Measurements from ENCODE around the gene ITGB7. TPM values are rescaled to one million over a fixed set of nuclear protein-coding genes. Genes with fewer than 3 reads are reported as not detected.
"Not testable (repeated sequence)": the region's sequence is repeated elsewhere in the genome, so short reads cannot be mapped to it uniquely, and the experiment has no call there.

The ITGB7 gene
- total RNA-seq, 1 donor: 49.8 TPM

DNA sequence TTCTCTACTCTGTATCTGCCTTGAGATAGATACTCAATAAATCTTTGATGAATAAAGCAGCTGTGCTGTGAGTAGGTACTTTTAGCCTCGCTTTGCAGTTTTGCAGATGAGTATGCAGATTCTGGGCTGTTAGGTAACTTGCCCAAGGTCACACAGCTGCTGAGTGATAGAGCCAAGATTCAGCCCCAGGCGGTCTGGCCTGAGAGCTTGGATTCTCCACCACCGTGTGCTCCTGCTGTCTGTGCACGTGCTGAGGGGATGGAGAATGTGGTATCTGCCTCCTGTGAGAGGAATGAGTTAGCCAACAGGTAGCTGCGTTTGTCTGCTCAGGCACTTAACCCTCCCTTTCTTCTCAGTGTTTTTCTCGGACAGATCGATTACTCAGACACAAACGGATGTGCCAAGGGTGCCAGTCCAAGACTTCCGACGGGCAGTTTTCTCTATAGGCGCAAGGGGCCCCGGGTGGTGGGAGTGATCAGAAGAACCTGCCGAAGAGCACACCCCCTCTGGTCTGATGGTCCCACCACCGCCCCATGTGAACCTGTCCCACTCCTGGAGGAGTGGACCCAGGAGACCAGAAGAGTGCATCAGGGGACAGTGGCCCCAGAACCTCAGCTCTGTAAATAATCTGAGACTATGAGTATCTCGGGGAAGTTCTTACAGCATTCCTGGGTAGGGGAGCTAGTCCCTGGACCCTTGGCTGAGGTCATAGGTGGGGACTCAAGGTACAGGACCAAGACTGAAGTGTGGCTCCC, 19.7 kb downstream of the ITGB7 start:
- no peaks in the 10 kb centered on the region for H3K9me3 ChIP-seq (ENCODE audit: low read depth, low read length)
- no peaks in the 10 kb centered on the region for H3K27me3 ChIP-seq (ENCODE audit: insufficient read depth, low read length)
- H3K4me3 ChIP-seq (ENCODE audit: low read length): no peak overlapping the region
- peaks cover 21% of the 10 kb centered on the region for H3K4me1 ChIP-seq (ENCODE audit: insufficient read depth, low read length)

DNA sequence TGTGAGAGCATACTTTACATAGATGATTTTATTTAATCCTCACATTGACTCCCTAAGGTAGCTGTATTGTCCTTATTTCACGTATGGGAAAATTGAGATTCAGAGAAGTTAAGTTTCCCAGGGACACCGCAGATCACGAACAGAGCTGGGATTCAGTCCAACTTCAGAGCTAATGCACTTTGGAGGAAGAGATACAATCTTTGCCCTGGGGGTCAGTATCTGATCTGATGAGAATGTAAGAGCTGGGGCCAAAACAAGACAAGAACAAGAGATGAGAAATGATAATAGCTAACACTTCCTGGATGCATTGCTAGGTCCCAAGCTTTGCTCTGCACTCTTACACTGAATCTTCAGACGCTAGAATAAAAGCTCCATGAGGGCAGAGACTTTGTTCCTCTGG, 20.3 kb downstream of the ITGB7 start:
- Histone ChIP-seq H3K27me3 (ENCODE audit: insufficient read depth, low read length) (no peaks in the 10 kb centered on the region), H3K4me3 (ENCODE audit: low read length) (no peak overlapping the region), H3K9me3 (ENCODE audit: low read depth, low read length) (no peaks in the 10 kb centered on the region), H3K4me1 (ENCODE audit: insufficient read depth, low read length) (peaks cover 27% of the 10 kb centered on the region)

DNA sequence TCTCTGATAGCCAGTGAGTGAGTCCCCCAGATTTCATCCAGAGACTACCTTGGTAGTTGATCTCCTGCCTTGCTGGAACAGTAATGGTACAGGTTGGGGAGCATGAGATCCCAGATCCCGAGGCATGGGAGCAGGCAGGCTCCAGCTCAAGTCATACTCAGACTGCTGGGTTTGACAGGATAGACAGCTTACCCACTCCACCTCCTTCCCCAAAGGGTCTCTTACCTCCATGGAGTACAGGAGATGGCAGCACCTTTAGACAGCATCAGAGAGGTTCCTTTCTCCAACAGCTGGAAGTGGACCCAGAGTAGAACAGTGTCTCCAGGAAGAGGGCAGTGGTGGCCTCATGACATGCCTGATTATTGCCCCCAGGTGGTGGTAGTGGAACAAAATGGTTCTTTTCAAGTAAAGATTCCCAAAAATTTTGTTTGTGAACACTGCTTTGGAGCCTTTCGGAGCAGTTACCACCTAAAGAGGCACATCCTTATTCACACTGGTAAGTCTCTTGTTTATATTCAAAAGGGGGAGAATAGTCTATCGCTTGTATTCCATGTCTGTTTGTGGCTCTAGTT, 21.4 kb downstream of the ITGB7 start:
- Histone ChIP-seq H3K9me3 (ENCODE audit: low read depth, low read length) (no peaks in the 10 kb centered on the region), H3K4me3 (ENCODE audit: low read length) (no peak overlapping the region), H3K27me3 (ENCODE audit: insufficient read depth, low read length) (no peaks in the 10 kb centered on the region), H3K4me1 (ENCODE audit: insufficient read depth, low read length) (peaks cover 34% of the 10 kb centered on the region)

DNA sequence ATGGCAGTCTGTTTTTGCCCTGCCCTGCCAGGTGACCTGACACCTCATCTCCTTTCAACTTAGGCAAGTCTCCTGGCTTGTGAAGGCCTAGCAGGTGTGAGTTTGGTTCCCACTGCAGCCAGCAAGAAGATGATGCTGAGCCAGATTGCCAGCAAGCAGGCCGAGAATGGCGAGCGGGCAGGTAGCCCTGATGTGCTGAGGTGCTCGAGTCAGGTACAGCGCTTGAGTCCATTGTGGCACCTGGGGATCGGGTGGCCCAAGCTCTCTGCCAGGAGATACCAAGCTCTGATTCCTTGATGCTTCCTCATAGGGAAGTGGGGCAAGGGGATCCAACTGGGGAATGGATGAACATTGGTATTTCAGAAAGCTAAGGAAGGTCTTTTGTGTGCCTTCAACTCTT, 22.2 kb downstream of the ITGB7 start:
- H3K9me3 ChIP-seq (ENCODE audit: low read depth, low read length): no peaks in the 10 kb centered on the region
- no peak overlapping the region for H3K4me3 ChIP-seq (ENCODE audit: low read length)
- H3K4me1 ChIP-seq (ENCODE audit: insufficient read depth, low read length): peaks cover 37% of the 10 kb centered on the region
- H3K27me3 ChIP-seq (ENCODE audit: insufficient read depth, low read length): no peaks in the 10 kb centered on the region

DNA sequence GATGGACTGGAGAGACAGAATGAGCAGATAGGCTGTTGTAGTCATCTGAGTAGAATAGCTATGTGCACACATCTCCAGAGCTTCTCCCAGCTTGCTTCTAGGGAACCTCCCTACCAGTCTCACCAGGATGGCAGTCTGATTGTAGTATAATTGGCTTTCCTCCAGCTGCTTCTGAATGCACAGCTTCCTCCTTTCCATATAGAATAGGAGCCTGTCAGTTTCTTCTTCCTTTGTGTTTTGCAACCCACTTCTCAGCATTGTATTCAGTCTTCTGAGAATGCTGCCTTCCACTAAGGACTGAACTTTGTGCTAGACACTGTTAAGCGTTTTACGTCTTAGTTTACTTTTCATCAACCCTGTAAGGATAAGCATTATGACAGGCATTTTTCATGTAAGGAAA, 24.1 kb downstream of the ITGB7 start:
- H3K4me3 ChIP-seq (ENCODE audit: low read length): no peak overlapping the region

DNA sequence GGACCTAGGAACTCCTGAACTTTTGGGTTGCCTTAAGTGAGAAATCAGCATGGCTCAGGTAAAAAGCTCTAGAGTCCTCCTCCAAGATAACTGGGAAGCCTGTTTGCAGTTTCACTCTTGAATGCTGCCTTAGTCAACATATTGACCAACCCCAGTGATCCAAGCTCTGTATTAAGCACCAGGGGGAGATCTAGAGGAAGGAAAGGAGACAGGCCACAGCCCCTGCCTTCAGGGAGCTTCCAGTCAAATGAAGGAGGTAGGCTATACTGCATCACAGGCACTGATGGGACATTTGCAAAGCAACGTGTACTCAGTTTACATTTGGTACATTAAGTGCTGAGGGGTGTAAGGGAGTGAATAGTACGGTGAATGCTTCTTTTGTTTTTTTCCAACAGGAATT, 25.1 kb downstream of the ITGB7 start:
- Histone ChIP-seq H3K4me1 (ENCODE audit: insufficient read depth, low read length) (peaks cover 44% of the 10 kb centered on the region), H3K9me3 (ENCODE audit: low read depth, low read length) (no peaks in the 10 kb centered on the region), H3K27me3 (ENCODE audit: insufficient read depth, low read length) (no peaks in the 10 kb centered on the region), H3K4me3 (ENCODE audit: low read length) (no peak overlapping the region)

More for the DNA sequence above, 24.1 kb downstream of the ITGB7 start:
- Histone ChIP-seq H3K4me1 (ENCODE audit: insufficient read depth, low read length) (peaks cover 44% of the 10 kb centered on the region), H3K27me3 (ENCODE audit: insufficient read depth, low read length) (no peaks in the 10 kb centered on the region), H3K9me3 (ENCODE audit: low read depth, low read length) (no peaks in the 10 kb centered on the region)

DNA sequence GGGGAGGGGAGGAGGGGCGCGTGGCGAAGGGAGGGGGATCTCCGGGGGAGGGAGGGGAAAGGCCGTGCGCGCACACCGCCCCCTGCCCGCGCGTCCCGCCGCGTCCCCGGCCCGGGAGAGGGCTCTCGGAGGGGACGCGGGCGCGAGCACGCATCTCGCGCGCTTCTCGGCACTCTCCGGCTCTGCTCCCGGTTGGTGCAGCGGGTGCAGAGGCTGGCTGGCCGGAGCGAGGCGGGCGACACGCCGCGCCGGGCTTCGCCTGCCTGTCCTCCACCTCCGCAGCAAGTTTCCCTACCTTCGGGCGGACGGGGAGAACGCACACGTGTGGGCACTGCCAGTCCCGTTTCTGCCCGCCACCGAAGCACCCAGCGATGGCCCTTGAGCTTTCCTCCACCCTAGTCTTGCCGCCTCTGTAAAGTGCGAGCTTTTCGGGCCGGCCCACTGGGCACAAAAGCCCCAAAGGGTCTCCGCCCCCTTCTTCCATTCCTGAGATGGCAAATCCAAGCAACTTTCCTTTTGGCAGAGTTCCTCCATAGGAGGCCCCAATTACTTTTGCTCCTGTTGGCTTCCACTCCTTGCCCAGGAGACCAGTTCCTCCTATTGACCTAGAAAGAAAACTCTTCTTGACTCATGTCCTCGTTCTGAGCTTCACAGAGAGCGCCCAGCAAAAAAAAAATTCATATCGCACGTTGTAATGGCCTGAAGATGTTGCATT, 26.0 kb downstream of the ITGB7 start:
- peaks cover 44% of the 10 kb centered on the region for H3K4me1 ChIP-seq (ENCODE audit: insufficient read depth, low read length)
- H3K27me3 ChIP-seq (ENCODE audit: insufficient read depth, low read length): no peaks in the 10 kb centered on the region
- H3K9me3 ChIP-seq (ENCODE audit: low read depth, low read length): no peaks in the 10 kb centered on the region

DNA sequence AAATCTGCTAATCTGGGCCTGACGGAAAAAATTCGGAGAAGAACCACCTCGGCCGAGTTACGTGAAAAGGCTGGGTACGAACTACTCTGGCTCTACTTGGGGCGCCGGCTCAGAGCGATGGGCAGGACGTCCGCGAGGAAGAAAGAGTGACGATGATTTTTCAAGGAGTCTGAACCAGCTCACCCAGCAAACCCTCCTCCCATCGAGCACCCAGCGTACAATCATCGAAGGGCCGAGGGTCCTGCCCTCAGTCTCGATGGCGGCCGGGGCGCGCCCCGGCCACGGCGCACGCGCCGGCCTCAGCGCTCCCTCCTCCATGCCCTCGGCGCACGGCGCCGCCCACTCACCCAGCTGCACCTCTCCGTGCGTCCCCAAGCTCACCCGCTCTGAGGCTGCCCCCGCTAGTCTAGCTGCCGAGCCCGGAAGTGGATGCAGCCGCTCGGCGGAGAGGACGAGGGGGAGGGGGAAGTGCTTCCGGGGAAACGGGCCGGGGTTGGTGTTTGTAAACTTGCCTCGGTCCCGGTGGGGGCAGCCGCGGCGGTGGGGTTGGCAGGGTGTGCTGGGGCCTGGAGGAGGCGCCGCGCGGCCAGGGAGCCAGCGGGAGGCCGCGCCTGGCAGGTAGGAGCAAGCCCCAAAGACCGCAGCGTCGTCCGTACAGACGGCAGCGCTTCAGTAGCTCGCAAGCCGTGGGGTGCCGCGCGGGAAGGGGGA, 26.7 kb downstream of the ITGB7 start, which contains the start of the genes CSAD and ZNF740:
Gene CSAD, minus strand, starts transcription at position 706 of the 711 bp plus-strand sequence. CDS start 7,455 bp downstream, outside the sequence.
Gene ZNF740, plus strand, starts transcription at position 503 of the 711 bp plus-strand sequence. CDS start 1,262 bp downstream, outside the sequence.
- H3K9me3 ChIP-seq (ENCODE audit: low read depth, low read length): no peaks in the 10 kb centered on the region
- H3K4me3 ChIP-seq (ENCODE audit: low read length): peak within 1 kb of the TSS; percentile 72
- peaks cover 44% of the 10 kb centered on the region for H3K4me1 ChIP-seq (ENCODE audit: insufficient read depth, low read length)

More for the DNA sequence above, 26.0 kb downstream of the ITGB7 start:
- peak overlapping the region; percentile 72 for H3K4me3 ChIP-seq (ENCODE audit: low read length)

DNA sequence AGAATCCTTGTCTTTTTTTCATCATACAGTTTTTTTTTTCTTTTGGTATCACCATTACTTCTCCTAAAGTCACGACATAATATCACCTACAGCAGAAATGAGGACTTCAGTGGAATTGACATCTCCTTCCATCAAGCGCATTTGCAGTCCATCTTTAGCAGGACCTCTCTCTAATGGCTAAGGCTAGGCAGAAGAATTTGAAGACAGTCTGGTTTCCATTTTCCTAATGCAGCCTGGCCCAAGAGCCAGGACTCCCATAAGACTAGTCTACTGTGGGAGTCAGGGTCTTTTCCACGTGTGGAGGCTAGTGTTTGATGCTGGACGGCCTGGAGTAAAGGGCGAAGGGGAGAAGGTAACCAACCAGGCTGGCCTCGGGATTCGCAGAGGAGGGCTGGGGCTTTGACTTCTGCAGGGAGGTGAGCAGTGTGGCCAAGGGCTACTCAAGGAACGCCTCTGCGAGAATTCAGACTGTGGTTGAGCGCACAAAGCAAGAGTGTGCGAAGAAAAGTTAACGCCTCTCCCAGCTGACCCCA, 27.3 kb downstream of the ITGB7 start:
- no peaks in the 10 kb centered on the region for H3K27me3 ChIP-seq (ENCODE audit: insufficient read depth, low read length)
- H3K4me1 ChIP-seq (ENCODE audit: insufficient read depth, low read length): peaks cover 44% of the 10 kb centered on the region
- H3K4me3 ChIP-seq (ENCODE audit: low read length): peak overlapping the region; percentile 72
- H3K9me3 ChIP-seq (ENCODE audit: low read depth, low read length): no peaks in the 10 kb centered on the region

More for the DNA sequence above, 26.7 kb downstream of the ITGB7 start, which contains the start of the genes CSAD and ZNF740:
- no peaks in the 10 kb centered on the region for H3K27me3 ChIP-seq (ENCODE audit: insufficient read depth, low read length)

DNA sequence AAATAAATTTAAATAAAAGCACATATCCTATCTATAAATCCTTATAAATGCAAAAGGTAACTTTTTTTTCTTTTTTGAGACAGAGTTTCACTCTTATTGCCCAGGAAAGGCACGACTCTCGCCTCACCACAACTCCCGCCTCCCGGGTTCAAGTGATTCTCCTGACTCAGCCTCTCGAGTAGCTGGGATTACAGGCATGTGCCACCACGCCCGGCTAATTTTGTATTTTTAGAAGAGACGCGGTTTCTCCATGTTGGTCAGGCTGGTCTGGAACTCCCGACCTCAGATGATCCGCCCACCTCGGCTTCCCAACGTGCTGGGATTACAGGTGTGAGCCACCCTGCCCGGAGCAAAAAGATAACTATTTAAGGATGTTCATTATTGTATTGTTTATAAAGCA, 28.2 kb downstream of the ITGB7 start:
- H3K27me3 ChIP-seq (ENCODE audit: insufficient read depth, low read length); H3K4me3 ChIP-seq (ENCODE audit: low read length); H3K9me3 ChIP-seq (ENCODE audit: low read depth, low read length): not testable (repeated sequence)
- H3K4me1 ChIP-seq (ENCODE audit: insufficient read depth, low read length): peaks cover 38% of the 10 kb centered on the region

DNA sequence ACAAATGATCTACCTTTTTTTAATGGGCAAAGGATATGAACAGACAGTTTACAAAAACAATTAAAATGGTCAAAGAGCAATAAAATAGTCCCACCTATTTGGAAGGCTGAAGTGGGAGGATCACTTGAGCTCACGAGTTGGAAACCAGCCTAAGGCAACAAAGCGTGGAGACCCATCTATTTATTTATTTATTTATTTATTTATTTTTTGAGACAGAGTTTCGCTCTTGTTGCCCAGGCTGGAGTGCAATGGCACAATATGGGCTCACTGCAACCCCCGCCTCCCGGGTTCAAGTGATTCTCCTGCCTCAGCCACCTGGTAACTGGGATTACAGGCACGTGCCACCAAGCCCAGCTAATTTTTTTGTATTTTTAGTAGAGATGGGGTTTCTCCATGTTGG, 29.6 kb downstream of the ITGB7 start:
- H3K4me3 ChIP-seq (ENCODE audit: low read length); H3K9me3 ChIP-seq (ENCODE audit: low read depth, low read length); H3K27me3 ChIP-seq (ENCODE audit: insufficient read depth, low read length): not testable (repeated sequence)
- peaks cover 24% of the 10 kb centered on the region for H3K4me1 ChIP-seq (ENCODE audit: insufficient read depth, low read length)

DNA sequence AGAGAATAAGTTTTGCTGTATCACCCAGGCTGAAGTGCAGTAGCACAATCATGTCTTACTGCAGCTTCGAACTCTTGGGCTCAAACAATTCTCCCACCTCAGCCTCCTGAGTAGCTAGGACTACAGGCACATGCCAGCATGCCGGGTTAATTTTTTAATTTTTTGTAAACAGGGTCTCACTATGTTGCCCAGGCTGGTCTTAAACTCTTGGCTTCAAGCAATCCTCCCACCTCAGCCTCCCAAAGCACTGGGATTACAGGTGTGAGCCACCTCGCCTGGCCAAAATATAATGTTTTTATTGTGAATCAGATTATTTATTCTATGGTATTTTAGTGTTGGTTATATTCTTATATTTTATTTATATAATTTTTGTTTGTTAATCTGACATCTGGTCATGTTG, 30.3 kb downstream of the ITGB7 start:
- H3K4me3 ChIP-seq (ENCODE audit: low read length): no peak overlapping the region
- H3K27me3 ChIP-seq (ENCODE audit: insufficient read depth, low read length): no peaks in the 10 kb centered on the region
- H3K9me3 ChIP-seq (ENCODE audit: low read depth, low read length): no peaks in the 10 kb centered on the region
- peaks cover 17% of the 10 kb centered on the region for H3K4me1 ChIP-seq (ENCODE audit: insufficient read depth, low read length)

DNA sequence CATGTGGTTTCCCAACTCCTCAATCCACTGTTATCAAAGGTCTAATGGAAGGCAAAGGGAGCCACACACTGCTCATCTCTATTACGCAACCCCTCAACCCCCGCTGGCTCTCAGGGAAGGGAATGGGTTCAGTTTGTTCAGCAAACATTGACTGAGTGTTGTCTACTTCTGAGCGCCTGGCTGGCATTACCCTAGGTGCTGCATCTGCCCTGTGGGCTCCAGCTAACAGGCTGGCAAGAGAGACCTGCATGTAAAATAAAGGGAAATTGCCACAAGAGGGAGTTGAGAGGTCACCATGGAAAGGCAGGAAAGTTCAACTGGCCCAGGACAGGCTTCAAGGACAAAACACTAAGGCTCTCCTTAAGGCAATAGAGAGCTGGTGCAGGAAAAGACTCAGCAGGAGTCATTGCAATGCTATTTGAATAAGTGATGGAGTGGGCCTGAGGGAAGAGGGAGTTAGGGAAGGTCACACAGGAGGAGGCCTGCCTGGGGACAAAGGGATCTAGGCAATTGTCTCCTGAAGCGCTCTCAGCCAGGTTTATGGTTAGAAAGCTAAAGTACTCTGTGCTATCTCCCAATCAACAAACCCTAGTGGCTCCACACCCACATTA, 32.1 kb downstream of the ITGB7 start:
- peaks cover 8% of the 10 kb centered on the region for H3K4me1 ChIP-seq (ENCODE audit: insufficient read depth, low read length)
- no peaks in the 10 kb centered on the region for H3K9me3 ChIP-seq (ENCODE audit: low read depth, low read length)
- H3K4me3 ChIP-seq (ENCODE audit: low read length): no peak overlapping the region
- H3K27me3 ChIP-seq (ENCODE audit: insufficient read depth, low read length): no peaks in the 10 kb centered on the region

DNA sequence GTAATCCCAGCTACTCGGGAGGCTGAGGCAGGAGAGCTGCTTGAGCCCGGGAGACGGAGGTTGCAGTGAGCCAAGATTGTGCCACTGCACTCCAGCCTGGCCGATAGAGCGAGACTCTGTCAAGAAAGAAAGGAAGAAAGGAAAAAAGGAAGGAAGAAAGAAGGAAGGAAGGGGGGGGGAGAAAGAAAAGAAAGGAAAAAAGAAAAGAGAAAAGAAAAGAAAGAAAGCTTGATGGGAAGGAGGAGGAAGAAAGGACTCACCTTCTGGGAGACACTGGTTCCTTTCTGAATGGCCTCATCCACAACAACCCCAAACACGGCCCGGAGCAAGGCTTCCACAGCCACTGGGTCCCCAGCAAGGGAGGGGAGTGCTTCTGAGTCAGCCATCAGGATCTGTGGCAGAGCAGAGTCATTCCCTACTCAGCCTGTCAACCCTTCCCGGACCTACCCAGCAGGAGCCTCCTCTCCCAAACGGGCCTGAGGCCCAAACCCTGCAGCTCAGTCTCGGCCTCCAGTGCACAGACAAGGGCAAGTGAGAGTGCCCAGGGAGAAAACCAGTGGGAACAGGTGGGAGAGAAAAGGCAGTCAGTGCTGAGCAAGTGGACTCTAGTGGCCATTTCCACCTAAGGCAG, 33.9 kb downstream of the ITGB7 start:
- no peaks in the 10 kb centered on the region for H3K27me3 ChIP-seq (ENCODE audit: insufficient read depth, low read length)
- H3K9me3 ChIP-seq (ENCODE audit: low read depth, low read length): no peaks in the 10 kb centered on the region
- no peaks in the 10 kb centered on the region for H3K4me1 ChIP-seq (ENCODE audit: insufficient read depth, low read length)
- no peak overlapping the region for H3K4me3 ChIP-seq (ENCODE audit: low read length)

Data from mononuclear cell (primary cell).